A673 (cell line): ENCODE data around the gene SUDS3. TPM values are rescaled to one million over a fixed set of nuclear protein-coding genes. Genes with fewer than 3 reads are reported as not detected.

Experiments
- BruUV-seq: library from RNA; stranded (reverse); fragments of 400-500 nt; replicated peaks from 2 replicates; lab custom pipeline; 2021; lab: Mats Ljungman, UMichigan
- CTCF ChIA-PET: fragments of 300-600 bp; sonication (Branson Sonifier 250); formaldehyde crosslinking; loops from one replicate; lab custom pipeline; 2022; ENCODE audit warnings: antibody characterized with exemption; lab: Charles Lee
- POLR2A ChIA-PET: fragments of 300-600 bp; sonication (Branson Sonifier 250); formaldehyde crosslinking; loops from one replicate; lab custom pipeline; 2022; ENCODE audit warnings: antibody characterized with exemption; ENCODE audit not compliant: low non-redundant PET; lab: Charles Lee
- DNase-seq: peaks from one replicate; pipeline ENCODE4 v3.0.0-alpha.2; 2015; ENCODE audit warnings: low spot score
- H3K27ac ChIP-seq: fragments of 200-600 bp; sonication (generic); 2 replicates; pipeline ENCODE4 v1.5.1; 2016; ENCODE audit warnings: mixed run types, low read depth, mild to moderate bottlenecking, mixed read lengths, antibody characterized with exemption, low read length; ENCODE audit not compliant: poor library complexity, severe bottlenecking
- H3K27me3 ChIP-seq: fragments of 200-600 bp; sonication (generic); replicated peaks from 2 replicates; pipeline ENCODE4 v1.6.1; 2017; ENCODE audit warnings: mixed run types, low read depth, mild to moderate bottlenecking, mixed read lengths, antibody characterized with exemption, low read length; ENCODE audit not compliant: insufficient read depth, poor library complexity
- H3K36me3 ChIP-seq: fragments of 200-600 bp; sonication (generic); 2 replicates; pipeline ENCODE4 v1.6.1; 2016; ENCODE audit warnings: mixed run types, mild to moderate bottlenecking, mixed read lengths, antibody characterized with exemption, low read length; ENCODE audit not compliant: insufficient read depth, poor library complexity, severe bottlenecking
- H3K4me1 ChIP-seq: fragments of 200-600 bp; sonication (generic); 2 replicates; pipeline ENCODE4 v1.6.1; 2017; ENCODE audit warnings: mixed run types, mild to moderate bottlenecking, mixed read lengths, antibody characterized with exemption, low read length; ENCODE audit not compliant: insufficient read depth, poor library complexity, severe bottlenecking
- H3K4me3 ChIP-seq: fragments of 200-600 bp; sonication (generic); 2 replicates; pipeline ENCODE4 v1.5.1; 2016; ENCODE audit warnings: low read depth, mixed run types, mild to moderate bottlenecking, mixed read lengths, low read length; ENCODE audit not compliant: poor library complexity, severe bottlenecking
- H3K9me3 ChIP-seq: fragments of 200-600 bp; sonication (generic); 2 replicates; pipeline ENCODE4 v1.6.1; 2016; ENCODE audit warnings: mixed run types, low read depth, mild to moderate bottlenecking, mixed read lengths, antibody characterized with exemption, low read length; ENCODE audit not compliant: poor library complexity, severe bottlenecking
- CTCF ChIP-seq: fragments of 300-800, 200-600 bp; sonication (generic); conservative IDR thresholded peaks from 2 replicates; pipeline ENCODE4 v1.5.1; 2017; ENCODE audit warnings: low read depth, mild to moderate bottlenecking, antibody characterized with exemption, low read length, moderate library complexity, mixed read lengths
- EZH2 ChIP-seq: fragments of 200-600 bp; sonication (generic); IDR thresholded peaks from 2 replicates; pipeline ENCODE4 v1.6.1; 2017; ENCODE audit warnings: borderline replicate concordance, low read depth, mild to moderate bottlenecking, mixed read lengths, antibody characterized with exemption, low read length; ENCODE audit not compliant: poor library complexity, severe bottlenecking
- intact Hi-C: fragments of 100-400 bp; cut with micrococcal nuclease; formaldehyde crosslinking; loops from one replicate; pipeline ENCODE4 v1.10.0; 2022; ENCODE audit not compliant: unreplicated experiment
- total RNA-seq: library from RNA; stranded (reverse); gene quantifications from 2 replicates; pipeline ENCODE4 v1.2.3, GENCODE V29; 2021

The SUDS3 gene
- total RNA-seq, 1 experiment from 2014 or later = 50.0 TPM

DNA sequence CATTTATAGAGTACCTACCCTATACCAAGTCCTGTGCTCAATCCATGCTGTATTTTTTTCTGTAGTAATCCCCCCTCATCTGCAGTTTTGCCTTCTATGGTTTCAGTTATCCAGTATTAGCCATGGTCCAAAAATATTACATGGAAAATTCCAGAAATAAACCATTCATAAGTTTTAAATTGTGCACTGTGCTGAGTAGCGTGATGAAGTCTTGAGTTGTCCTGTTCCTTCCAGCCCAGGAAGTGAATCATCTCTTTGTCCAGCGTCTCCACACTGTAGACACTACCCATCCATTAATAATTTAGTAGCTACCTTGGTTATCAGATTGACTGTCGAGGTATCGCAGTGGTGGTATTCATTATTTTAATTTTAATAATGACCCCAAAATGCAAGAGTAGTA, 54.2 kb downstream of the SUDS3 start:
- no peak overlapping the region for H3K27ac ChIP-seq
- no TSS peak for BruUV-seq
- H3K36me3 ChIP-seq = no peaks in the 10 kb centered on the region
- CTCF ChIA-PET = no interaction called here
- intact Hi-C loops = no loop called here
- H3K27me3 ChIP-seq = no peaks in the 10 kb centered on the region
- DNase-seq = no peak
- TF ChIP-seq EZH2 (no peak), CTCF (no peak)
- no peaks in the 10 kb centered on the region for H3K9me3 ChIP-seq
- POLR2A ChIA-PET = no interaction called here
- no peaks in the 10 kb centered on the region for H3K4me1 ChIP-seq
- H3K4me3 ChIP-seq = no peak overlapping the region

GRCh38 chr12:118432812-118433545, 56.6 kb downstream of the SUDS3 start:
- Histone ChIP-seq H3K27ac (no peak overlapping the region), H3K9me3 (no peaks in the 10 kb centered on the region), H3K4me1 (peaks cover 6% of the 10 kb centered on the region), H3K27me3 (no peaks in the 10 kb centered on the region), H3K4me3 (no peak overlapping the region), H3K36me3 (no peaks in the 10 kb centered on the region)
- no TSS peak for BruUV-seq
- intact Hi-C loops = no loop called here
- no peak for TF ChIP-seq CTCF
- no peak for TF ChIP-seq EZH2
- CTCF ChIA-PET = no interaction called here
- POLR2A ChIA-PET = no interaction called here
- DNase-seq = no peak

DNA sequence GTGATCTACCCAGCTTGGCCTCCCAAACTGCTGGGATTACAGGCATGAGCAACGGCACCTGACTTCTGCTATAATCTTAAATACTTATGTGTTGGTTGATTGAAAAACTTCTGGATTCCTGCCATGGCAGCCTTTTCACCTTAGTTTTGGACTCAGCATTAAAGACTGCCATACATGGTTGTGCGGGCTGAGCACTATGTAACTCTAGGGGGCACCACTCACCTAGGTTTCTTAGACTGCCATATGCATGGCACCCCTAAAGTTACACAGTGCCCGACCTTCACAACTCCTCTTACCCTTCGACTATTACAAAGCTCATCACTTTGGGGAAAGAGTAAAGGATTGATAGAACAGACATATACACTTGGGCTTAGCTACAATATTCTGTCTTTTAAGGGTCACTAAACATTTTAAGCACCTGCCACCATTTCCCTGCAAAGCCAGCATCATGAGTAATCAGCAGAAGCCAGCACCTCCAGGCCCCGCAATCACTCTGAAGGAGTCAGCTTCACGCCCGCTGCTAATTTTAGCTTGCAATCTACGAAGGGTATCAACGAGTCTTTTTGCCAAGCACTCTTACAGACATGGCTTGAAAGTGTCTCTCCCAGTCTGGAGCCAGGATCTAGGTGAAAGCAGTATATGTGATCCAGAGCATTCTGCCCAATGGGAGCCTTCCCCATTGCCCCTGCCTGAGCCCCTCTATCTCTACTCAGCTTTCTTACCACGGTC, 59.8 kb downstream of the SUDS3 start:
- Histone ChIP-seq H3K27me3 (no peaks in the 10 kb centered on the region), H3K4me3 (no peak overlapping the region), H3K9me3 (no peaks in the 10 kb centered on the region), H3K36me3 (no peaks in the 10 kb centered on the region), H3K27ac (no peak overlapping the region), H3K4me1 (peaks cover 6% of the 10 kb centered on the region)
- ChIA-PET POLR2A (no interaction called here), CTCF (no interaction called here)
- DNase-seq = peak; percentile 47
- BruUV-seq = no TSS peak
- intact Hi-C loops = loop anchor here (5.0 kb wide), 1 partner anchor 186 kb away; no protein-coding TSS in a partner anchor
- TF ChIP-seq EZH2 = no peak
- TF ChIP-seq CTCF = peak; percentile 62
